Amniotic epithelial cell (primary cell): ENCODE measurements around the gene ARHGAP42.
"Not testable (repeated sequence)": the region's sequence is repeated elsewhere in the genome, so short reads cannot be mapped to it uniquely, and the experiment has no call there.

ENCODE experiments used
- DNase-seq: peaks from one replicate; pipeline ENCODE4 v3.0.0-alpha.2; 2010; ENCODE audit warnings: low read depth

Gene ARHGAP42

GRCh38 chr11:100727410-100727809, 40.3 kb downstream of the ARHGAP42 start:
- DNase-seq: no peak

GRCh38 chr11:100730266-100730665, 43.2 kb downstream of the ARHGAP42 start:
- peak; percentile 80 for DNase-seq

- no peak for DNase-seq
Measured at GRCh38 chr11:100731471-100731870, 44.4 kb downstream of the ARHGAP42 start.

DNA sequence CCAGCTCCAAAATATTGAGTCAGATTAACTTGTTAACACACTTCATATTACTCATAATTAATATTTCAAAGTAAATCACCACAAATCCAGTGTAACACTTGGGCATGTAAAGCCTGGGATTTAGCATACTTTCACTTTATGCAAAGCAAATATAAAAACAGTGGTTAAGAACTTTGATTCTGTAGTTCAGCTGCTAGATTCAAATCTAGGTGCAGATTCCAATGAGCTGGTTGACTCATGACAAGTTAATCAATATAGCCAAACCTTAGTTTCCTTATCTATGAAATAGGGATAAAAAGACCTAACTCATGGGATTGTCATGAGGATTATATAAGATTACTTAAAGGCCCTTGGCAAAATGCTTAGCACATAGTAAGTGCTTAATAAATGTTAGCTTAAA, 45.9 kb downstream of the ARHGAP42 start:
- DNase-seq: no peak

DNA sequence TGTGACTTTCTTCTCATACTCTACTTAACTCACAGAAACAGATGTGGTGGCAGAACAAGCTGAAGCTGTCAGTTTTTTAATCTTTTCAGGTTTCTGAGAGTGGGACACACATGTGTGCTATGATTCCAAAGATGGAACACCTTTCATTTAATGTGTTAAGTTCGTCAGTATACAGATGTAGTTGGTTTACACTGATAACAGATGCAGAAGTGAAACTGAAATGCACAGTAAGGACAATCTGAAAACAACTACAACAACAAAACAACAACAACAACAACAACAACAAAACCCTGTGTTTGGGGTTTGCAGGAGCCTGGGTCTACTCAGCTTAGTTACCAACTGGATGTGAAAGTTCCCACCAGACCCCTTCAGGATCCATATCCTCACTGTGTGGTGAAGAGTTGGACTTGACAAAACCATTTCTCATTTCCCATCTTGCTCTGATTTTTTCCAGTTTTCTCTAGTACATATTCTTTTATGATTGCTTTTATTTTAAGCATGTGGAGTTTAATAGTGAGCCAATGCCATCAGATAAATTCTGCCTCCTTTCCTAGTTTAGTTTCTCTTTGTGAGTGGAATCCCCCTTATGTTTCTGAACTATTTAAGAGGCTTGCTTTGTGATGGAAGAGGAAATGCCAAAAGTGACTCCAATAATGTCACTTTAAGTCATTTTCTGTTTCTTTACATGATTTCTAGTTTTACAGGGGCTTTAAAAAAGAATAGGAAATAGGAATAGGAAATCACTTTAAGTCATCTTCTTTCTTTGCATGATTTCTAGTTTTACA, 47.8 kb downstream of the ARHGAP42 start:
- DNase-seq: no peak

GRCh38 chr11:100735949-100736675, 49.0 kb downstream of the ARHGAP42 start:
- peak; percentile 80 for DNase-seq

- peak; percentile 51 for DNase-seq
Measured at GRCh38 chr11:100738701-100739270, 51.7 kb downstream of the ARHGAP42 start.

DNA sequence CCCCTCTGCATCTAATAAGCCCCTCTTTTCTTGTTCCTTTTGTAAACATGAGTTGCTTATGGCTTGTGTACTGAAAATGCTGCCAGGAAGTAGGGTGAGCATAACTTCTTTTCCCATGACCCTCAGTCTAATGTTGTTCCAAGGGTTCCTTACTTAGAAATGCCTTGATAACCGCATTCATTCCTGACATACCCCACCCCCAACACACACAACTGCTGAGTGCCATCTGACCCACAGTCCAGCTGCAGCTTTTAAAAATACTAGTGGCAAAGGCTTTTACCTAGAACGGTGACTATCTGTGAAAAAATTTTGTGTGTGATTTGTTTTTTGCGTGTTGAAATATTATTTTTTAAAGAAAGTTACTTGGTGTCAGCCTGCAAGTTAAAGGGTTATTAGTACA, 52.6 kb downstream of the ARHGAP42 start:
- DNase-seq: peak; percentile 98

GRCh38 chr11:100740440-100740839, 53.4 kb downstream of the ARHGAP42 start:
- DNase-seq: peak; percentile 84

DNA sequence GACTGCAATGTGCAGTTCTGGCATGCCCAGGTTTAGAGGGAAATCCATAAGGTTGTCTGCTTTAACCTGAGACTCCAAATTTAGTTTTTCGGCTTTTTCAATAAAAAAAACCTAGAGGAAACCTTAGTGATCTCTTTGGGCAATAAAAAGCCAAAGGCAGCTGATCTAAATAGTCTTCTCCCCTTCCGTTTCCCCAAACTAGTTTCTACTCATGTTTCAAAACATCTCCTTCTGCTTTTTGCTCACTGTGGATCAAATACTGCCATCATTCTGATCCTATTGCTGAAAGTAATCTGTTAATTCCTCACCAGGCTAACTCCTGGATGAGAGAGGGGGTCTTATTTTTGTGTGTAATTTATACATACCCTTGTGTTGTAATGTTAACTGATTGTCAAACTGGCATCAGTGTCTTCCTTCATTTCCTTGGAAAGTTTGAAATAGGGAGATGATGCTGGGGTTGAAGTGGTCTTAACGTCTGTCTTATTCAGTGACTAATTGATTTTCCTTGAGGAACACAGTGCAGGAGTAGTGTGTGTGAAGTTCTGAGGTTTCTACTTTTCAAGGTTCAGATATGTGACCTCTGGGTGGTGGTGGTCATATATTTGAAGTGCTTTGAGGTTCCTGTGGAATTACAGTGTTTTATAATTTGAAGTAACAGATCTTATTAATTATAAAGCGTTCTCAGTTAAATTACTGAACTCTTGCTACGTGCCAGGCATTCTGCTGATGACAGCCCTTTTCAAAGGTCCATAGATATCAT, 55.0 kb downstream of the ARHGAP42 start:
- DNase-seq: no peak

DNA sequence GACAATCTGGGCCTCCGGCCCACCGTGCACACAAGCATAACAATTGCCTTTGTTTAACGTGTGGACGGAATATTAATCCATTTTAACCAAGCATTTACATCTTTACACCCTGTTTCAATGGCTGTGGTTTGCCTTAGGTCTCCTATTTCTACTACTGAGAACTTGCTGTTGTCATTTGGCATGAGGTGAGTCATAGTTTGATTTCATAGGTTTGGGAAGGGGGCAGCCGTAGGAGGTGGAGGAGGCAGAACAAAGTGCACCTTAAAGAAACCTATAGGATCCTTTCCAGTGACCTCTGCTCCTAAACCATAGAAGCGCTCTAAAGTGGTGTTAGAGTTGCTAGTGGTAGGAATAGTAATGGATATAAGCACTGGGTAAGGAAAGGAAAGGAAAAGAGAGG, 59.4 kb downstream of the ARHGAP42 start:
- no peak for DNase-seq

DNA sequence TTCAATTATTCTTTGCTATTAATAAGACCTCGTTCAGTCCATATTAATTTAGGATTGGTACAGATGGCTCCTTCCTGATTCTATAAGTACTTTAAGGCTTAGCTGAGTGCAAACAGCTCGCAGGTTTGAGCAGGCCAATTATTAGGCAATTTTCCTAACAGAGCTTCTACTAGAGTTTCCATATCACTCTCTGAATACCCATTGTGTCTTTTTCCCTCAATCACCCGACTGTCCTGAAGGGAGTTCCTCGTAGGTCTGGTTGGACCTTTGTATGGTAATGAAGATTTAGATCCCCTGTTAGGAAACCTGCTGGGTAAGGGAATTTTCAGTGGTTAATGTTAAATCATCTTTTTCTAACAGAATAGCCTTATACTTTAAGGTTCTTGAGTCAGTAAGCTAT, 61.1 kb downstream of the ARHGAP42 start:
- DNase-seq: no peak

GRCh38 chr11:100749887-100750565, 62.9 kb downstream of the ARHGAP42 start:
- DNase-seq: not testable (repeated sequence)

- not testable (repeated sequence) for DNase-seq
Measured at GRCh38 chr11:100750566-100750891, 63.4 kb downstream of the ARHGAP42 start.

DNA sequence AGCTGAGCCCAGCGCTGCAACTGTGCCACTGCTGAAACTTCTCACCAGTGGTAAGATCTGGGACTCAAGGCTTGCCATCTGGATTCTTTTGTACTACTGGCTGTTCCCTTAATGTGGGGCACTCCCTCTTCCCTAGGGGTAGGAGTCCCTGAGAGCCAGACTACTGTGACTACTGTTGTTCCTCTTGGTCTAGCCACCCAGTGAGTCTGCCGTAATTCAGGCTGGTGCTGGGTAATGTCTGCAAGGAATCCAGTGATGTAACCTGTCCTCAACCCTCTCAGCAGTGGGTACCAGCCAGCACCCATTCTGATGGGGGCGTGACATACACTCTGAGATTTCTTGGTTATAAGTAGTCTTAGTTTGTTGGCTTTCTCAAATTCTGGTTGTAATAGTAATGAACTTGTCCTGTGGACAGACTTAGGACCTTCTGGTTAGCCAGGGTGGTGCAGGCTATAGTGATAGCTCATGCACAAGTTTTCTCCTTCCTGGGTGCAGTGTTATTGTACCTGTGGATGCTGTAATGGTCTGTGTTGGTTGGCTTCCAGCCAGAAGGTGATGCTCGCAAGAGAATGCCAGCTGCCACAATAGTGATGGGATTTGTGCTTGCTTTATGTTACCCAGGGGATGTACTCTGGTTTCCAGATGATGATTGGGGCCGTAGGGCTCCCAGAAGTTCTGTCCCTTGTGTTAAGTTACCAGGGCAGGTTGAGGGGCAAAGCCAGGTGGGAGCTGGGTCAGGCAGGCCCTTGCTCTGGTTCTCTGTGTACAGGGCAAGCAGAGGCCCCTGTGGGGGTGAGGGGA, 65.5 kb downstream of the ARHGAP42 start:
- no peak for DNase-seq

GRCh38 chr11:100753172-100753543, 66.1 kb downstream of the ARHGAP42 start:
- no peak for DNase-seq

- DNase-seq: peak; percentile 19
Measured at GRCh38 chr11:100753571-100753970, 66.5 kb downstream of the ARHGAP42 start.

DNA sequence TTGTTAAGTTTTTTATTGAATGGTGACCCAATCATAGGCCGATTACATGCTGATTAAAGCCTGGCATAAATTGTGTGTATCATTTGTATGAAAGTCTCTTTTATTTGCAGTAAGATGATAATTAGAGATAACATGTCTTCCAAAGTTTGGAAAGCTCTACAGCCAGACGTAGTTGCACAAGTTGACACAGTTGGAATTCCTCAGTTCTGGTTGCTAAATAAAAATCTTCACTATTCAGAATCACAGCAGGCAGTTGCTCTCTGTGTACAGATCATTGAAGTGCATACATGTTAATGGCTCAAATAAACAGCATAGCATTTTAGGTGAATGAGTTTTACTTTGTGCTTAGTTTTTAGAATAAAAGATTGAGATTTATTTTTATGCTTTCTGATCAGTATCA, 69.5 kb downstream of the ARHGAP42 start:
- DNase-seq: peak; percentile 57

DNA sequence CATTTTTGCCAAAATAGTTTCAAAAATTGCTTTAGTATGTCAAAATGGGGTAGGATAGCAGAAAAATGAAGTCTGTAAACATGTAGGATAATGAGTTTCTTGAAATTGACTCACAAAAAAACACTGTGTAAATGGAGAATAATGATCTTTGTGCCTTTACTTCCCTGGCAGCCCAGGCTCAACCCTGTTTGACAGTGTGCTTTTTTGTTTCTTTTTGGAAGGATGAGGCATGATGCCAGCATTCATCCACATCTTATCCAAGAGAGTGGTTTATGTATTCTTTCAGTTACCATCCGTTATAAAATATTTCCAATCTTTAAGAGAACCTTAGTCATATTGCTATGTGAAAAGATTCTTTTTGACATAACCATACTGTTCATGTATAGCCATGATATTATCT, 70.6 kb downstream of the ARHGAP42 start:
- no peak for DNase-seq

- DNase-seq: no peak
Measured at GRCh38 chr11:100759106-100759505, 72.0 kb downstream of the ARHGAP42 start.

DNA sequence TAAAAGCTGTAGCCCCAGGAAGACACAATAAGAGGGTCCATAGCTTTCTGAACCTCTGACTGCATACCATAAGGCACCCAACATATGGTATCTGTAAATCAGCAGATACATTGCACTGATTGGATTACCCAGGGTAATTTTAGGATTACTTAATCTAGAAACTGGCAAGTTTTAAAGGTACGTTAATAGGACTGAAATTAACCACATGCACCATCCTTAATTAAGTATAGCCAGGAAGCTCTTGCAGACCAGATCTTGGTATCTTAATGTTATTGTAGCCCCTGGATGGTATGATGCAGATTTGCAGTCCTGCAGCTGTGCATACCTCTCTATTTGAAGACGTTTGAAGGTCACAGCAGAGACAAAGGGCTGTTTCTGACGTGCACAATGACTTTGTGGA, 72.8 kb downstream of the ARHGAP42 start:
- no peak for DNase-seq
